Activated naive CD8-positive, alpha-beta T cell treated with anti-CD3 and anti-CD28 coated beads, Interleukin-2, amount 50 U/mL, for 16 hours (primary cell): ENCODE measurements around the gene PTPRD.

Experiments
- DNase-seq: peaks from one replicate; pipeline ENCODE4 v3.0.0-alpha.2; 2020; ENCODE audit warnings: low read depth, low spot score

Gene PTPRD

DNA sequence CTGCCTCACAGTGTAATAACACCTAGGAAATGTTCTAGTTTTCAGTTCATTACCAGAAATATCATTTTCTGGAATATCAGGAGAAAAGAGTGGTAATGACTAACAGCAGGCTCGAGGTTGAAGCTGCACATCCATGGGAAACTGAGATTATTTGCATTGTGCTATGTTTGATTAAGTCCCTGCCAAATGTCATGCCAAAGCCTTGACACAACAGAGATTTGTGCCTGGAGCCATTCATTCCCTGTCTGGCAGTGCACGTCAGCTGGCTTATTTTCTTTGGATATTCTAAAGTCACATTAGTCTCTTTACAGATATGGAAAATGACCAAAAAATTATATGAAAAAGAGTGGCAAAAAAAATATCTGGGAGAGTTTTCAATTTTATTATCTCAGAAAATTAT, 848.0 kb downstream of the PTPRD start:
- no peak for DNase-seq

DNA sequence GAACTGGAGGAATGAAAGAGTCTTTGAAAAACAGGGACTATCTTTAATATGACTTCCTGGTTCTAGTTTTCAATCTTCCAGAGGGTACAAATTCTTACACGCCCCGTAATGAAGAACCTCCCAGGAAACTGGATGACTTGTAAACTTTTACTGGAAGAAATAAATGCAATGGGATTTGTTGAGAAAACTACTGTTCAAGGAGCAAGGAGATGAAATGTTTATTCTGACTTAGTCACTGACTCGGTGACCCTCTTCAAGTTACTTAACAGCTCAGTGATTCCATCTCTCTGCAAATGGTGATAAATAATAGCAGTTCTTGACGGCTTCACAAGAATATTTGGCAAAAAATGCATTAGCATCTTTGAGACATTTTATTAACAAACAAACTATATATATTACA, 858.6 kb downstream of the PTPRD start:
- DNase-seq = no peak

DNA sequence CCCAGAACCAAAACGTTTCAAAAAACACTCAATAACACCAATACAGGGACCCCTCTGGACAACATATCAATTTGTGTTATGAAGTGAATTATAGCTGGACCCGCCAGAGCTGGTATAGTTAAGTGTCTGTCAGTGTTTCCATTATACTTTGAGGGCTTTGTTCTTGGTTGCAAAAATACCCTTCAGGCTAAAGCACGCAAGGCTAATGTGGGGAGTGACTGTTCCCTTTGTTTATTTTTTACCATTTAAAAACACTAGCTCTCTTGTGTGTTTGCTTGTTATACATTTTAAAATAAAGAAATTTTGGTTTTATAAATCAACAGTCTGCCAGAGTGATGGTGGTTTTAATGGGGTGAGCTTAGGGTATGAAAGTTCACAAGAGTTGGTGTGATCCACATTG, 859.5 kb downstream of the PTPRD start:
- DNase-seq = no peak

DNA sequence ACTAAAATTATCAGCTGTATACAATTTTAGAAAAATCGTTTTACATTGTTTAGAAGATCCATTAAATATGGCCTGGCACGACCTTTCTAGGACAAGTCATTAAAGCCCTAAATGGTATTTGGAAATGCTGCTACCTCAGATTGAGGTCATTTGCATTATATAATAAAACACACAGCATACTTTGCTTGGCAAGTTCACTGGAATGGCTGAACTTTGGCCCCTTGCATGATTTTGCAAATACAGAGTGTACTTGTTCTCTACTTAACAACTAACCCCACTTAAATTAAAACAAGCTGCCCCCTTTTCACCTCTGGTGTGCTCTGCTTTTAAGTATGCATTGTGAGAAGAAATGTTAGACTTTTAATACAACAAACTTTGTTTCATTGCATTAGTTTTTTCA, 860.1 kb downstream of the PTPRD start:
- DNase-seq = no peak

DNA sequence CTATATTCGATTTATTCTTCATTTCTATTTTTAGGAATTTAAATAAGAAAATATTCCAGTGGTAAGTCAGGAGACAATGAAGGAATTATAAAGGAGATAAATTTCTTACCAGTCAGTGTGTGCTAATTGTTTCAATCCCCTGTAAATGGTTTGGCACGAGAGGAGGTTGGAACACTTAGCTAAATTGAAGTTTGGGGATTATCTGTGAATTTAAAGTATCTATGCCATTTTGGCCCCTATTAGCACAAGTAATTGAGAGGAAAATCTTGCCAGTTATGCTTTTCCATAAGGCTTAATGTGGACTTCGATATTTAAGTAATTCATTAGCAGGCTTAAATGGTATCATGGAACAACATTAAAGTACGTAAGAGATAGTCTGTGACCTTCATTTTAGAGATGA, 860.8 kb downstream of the PTPRD start:
- DNase-seq = no peak

DNA sequence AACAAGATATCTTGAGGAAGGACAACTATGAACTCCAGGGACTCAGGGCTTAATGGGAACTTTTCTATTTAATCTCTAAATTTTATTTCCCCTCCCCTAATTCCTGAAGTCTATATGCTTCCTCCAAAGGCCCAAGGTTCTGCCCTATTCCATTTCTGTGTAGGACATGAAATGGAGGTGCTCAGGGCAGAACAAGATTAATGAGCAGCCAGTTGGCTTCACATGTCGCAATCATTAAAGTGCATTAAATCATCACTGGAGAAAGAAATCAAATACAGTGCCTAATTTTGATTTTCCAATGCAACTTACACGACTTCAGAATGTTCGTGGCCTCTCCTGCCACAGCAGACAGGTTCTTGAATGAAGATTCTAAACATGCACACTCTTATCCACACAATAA, 862.1 kb downstream of the PTPRD start:
- no peak for DNase-seq

DNA sequence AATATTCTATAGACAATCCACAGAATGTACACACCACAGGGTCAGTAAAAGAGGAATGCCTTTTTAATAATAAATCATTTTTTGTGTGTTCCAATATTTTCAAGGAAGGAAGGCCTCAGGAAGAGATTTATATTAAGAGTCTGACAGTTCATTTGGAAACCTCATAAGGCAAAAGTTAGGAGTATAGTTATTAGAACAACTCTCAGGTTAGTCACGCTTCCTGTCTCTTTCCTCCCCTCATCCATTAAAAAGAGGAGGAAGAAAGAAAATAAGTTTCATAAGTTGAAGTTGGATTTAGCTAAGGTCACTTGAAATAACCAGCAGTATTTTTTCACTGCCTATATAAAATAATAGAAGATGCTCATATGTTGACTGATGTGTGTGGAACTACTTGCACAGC, 863.2 kb downstream of the PTPRD start:
- DNase-seq = no peak

DNA sequence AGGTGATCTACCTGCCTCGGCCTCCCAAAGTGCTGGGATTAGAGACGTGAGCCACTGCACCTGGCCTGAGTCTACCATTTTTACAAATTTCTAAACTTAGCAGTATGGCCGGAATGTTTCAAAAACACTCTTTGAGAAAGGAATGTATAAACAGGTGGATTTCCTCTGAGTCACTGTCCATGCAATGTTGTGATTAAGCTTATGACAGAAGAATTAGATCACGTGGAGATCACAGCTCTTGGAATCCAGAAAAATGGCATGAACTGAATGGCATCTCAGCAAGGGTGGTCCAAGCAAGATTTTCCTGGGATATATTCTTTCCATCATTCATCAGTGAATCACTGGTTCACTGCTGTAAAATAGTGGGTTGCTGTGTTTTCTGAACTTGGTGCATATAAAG, 865.0 kb downstream of the PTPRD start:
- no peak for DNase-seq

DNA sequence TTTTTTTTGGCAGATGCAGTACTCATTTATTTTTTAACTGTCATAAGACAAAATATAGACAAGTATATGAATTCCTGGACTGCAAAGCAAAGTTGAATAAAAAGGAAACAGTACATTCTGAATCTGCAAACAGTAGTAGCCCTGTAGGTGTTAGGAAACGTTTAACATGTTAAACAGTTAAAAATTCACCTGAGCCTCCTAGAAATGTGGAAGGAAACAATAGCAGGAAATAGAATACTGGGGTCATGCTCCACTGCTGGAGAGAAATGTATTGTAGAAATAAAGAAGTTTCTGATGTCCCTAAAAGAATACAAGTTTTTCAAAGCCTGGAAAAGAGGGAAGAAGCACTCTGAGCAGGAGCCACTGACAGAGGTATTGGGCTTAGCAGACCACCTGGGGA, 866.0 kb downstream of the PTPRD start:
- no peak for DNase-seq

DNA sequence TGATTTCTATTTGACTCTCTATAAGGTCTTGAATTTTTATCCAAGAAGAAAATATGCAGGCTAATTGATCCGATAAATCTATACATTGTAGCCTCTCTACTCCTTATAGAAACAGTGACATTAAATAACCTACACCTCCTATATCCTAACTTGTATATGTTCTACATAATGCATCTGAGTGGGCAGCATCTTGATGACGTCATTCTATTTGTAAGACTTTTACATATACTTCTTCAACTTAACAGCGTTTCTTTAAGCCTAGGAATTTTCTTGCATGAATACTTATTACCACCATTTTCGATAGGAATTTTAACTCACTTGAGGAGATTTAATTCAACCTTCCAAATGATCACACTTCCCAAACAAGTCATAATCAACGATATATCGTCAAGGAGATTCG, 869.0 kb downstream of the PTPRD start:
- no peak for DNase-seq

DNA sequence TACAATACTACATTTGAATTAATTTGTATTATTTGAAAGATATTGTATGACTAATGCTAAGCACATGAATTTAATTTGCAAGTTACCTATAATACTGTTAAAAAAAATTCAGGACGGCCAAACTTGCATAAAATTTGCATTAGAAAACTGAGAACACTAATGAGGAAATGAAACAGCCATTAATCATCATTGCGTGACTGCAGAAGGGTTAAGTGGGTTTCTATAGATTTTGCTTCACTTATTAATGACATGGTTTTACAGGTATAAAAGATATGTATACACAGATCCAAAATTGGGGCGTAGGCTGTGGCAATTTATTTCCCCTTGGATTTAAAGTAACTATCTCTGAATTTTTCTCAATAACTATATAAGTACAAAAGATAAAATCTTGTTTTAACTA, 882.6 kb downstream of the PTPRD start:
- no peak for DNase-seq

DNA sequence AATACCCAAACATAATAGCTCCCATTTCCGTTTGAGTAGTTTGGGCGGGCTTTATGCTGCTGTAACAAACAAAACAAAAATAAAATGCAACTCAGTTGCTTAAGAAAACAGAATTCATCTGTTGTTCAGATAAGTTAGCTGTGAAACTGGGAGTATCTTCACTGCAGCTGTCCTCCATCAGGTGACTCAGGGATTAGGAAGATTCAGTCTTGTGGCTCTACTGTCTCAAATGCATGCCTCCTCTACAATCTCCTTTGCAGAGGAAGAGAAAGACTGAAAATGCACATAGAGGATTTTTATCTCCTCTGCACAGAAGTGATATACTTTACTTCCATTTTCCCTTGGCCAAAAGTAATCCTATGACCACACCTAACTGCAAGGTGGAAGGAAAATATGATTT, 883.7 kb downstream of the PTPRD start:
- no peak for DNase-seq

DNA sequence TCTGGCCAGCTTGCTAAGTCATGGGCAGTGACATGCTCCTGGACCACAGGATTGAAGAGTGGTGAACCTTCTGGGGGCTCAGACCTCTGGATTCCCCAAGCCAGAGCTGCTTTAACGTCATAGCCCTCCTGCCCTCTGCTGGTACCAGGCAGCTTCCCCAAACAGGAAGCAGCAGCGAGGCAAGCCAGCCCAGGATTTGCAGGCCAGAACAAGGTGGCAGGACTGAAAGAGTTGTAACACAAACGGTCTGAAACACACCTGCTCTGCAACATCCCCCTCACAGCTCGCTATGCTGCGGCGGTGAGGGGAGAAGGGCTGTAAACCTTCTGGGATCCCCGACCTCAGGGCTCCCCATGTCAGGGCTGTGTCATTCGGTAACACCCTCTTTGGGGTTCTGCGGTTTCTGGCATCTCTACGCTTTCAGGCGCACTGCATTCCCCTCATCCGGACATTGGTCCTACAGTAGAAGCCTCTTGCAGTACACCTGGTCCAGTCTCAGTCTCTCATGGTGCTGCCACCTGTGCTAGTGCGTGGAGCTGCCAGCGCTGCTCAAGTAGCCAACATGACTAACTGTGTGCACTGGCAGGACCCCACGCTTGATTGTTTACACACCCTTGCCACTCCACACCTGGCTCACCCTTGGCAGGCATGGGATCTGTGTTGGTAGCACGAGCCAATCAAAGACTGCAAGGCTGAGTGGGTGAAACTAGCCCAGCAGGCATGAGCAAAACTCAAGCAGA, 893.3 kb downstream of the PTPRD start:
- DNase-seq = no peak

DNA sequence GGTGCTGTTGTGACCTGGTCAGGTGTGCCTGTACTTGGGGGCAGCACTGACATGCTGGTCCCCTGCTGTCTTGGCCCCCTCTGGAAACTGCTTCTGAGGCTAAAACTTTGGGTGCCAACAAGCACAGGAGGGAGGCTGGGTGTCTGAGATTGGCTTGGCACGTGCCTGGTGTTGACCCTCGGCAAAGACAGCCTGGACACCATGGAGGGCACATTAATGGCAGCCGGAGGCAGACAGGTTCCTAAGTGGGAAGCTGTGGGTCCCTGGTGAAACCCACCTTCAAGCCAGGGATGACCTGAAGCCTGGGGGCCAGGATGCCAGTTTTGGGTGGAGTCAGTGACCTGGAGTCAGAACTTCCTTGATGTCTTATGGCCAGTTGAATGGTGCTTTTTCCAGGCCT, 894.1 kb downstream of the PTPRD start:
- DNase-seq = no peak

DNA sequence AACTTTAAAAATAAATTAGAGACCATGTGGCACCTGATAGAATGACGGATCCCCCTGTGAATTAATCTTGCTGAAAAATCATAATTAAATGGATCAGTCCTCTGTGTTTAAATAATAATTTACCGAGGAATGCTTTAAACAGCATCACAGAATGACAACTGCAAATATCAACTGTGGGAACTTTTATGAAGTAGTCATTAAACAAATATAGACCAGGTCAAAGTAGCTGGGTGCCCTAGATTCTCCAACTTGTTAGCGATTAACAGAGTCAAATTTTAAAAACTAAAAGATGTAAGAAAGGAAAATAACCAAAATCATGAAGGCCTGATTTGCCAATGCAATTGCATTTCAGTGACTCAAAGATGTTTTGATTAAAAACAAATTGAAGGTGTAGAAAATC, 933.4 kb downstream of the PTPRD start:
- no peak for DNase-seq

DNA sequence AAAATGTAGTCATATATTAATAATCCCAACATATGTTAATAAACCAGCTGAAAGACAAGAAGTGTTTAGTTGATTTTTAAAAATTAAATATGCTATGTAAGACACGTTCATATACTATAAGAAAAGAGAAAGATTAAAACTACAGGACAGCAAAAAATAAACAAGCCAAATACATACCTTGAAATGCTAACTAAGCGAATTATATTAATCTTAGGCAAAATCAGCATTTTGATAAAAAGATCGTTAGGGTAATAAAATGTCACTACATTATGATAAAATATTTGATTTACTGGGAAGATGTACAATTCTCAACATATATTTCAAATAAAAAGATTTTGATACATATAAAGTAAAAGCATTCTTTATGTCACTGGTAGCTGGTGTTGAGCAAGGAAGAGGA, 938.3 kb downstream of the PTPRD start:
- no peak for DNase-seq

DNA sequence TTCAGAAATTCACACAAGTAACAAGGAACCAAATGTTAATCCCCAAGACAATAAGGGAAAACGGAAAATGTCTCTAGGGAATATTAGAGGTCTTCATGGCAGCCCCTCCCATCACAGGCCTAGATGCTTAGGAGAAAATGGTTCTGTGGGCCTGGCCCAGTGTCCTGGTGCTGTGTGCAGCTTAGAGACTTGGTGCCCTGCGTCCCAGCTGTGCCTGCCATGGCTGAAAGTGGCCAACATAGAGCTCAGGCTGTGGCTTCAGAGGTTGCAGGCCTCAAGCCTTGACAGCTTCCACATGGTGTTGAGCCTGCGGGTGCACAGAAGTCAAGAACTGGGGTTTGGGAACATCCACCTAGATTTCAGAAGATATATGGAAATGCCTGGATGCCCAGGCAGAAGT, 942.3 kb downstream of the PTPRD start:
- DNase-seq = no peak

DNA sequence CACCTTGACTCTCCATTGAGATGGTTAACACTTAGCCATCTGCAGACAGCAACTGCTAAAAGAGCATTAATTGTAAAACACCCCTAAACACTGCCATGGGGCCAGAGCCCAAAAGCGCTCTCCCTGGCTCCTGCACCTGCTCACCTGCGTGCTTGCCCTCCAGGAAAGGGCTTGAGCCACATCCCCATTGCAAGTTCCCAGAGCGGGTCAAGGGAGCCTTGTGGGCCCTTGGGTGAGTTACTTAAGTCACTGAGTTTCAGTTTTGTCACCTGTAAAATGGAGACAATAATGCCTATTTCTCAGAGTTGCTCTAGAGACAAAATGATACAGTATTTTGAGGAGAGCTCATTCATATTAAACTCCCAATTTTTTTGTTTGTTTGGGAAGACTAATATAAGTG, 967.8 kb downstream of the PTPRD start:
- no peak for DNase-seq

DNA sequence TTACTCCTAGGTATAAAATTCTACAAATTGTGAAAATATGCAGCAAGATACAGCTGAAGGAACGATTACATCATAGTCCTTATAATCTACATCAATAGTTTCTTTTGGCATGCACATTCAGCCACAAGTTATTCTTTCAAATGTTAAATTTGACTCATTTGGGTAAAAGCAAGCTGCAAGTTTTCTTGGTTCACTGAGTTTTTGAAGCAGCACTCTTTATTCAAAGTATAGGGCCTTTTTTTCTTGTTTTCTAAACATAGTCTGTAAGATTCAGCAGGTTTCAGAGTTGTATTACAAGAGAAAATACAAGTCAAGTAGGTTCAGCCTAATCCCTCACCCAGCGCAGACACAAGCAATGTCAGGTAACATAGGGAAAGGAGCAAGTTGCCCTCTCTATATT, 981.5 kb downstream of the PTPRD start:
- DNase-seq = no peak

DNA sequence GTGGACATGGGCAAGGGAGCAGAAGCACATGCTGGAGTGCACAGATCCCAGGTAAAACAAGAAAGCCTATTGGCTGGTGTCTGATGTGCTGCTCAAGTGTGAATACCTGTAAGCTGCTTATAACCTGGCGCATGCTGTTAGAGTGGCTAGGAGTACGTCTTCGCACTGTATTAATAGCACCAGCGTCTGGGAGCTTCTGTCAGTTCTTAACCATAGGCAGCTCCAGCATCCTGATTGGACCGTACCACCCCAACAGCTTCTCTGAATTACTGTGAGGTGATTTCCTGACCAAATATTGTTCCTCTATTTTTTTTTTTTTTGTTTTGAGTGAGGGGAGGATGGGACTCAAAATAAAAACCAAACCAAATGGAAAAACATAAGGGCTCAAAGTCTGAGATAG, 987.6 kb downstream of the PTPRD start:
- DNase-seq = no peak

DNA sequence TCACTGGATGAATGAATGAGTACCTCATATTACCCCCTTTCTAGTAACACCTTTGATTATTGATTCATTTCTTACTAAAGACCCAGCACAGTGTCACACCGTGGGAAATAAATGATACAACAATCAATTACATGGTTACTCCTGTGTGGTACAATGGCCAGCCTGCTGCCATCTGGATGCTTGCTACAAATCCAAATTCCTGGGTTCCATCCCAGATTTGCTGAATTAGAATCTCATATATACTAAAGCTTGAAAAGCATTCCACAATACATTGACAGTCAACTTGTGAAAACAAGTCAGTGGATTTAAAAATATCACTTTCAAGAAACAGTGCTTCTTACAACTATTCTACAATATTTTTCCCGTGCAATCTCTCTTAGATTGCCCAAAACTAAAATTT, 989.3 kb downstream of the PTPRD start:
- DNase-seq = no peak

DNA sequence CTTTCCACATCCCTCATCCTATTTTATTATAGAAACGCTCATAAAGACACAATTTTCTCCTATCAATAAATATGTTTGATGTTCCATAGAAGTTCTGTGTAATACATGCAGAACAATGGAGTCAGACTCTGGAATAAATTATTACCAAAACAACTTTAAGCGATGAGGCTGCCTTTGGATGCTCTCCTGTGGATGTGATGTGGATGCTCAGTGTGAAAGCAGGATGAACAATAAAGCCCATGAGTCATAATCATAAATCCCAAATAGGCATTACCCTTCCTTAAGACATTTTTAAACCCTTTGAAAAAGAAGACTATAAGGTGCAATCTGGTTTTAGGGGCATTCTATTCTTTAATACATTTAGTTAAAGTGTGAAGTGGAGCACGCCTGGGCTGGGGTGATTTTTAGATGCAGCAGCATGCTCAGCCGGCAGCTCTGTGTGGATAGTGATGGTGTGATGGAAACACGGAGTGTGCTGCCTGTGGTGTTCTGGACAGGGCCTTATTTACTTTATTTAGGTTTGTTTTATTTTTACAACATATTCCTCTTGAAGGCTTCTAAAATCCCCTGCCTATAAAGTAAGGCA, 991.4 kb downstream of the PTPRD start:
- no peak for DNase-seq

DNA sequence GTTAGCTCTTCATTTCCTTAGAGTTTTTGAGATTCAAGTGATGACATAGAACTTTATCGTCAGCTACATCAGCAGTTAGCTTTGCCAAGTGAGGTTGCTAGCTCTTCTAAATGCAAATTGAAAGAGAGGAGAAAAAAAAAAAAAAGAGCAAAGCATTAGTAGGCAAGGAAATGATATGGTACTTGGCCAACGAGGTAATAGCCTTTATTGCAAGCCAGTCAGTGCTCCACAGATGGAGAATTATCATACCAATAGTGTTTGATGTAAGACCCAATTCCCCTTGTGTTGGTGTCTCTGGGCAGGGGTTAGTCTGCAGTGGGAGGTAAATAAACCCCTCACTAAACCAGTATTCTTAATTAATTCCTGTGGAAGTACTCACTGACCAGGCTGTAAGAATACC, 992.1 kb downstream of the PTPRD start:
- DNase-seq = no peak

DNA sequence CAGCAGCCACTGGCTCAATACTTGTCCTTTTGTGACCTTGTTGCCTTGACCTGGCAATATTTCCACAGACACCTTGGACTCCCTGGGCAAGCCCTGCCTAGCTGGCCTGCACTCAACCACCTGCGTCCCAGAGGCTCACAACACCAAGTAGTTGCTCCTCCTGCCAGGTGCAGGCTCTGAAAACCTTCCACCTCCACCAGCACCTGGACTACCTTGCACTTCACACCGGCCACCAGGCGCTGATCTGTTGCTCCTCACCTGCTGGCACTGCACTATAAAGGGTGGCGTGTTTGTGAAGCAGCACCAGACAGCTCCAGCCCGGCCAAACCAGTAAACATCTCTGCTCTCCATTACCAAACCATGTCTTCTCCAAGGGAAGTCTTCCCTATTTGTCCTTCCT, 997.7 kb downstream of the PTPRD start:
- DNase-seq = no peak
